Muscle of back (tissue), 11 donors: ENCODE measurements around the gene SCEL. TPM values are rescaled to one million over a fixed set of nuclear protein-coding genes. Genes with fewer than 3 reads are reported as not detected.
A peak's percentile ranks its signal among the peaks of the same experiment; 100 is the strongest.
"Not testable (repeated sequence)": the region's sequence is repeated elsewhere in the genome, so short reads cannot be mapped to it uniquely, and the experiment has no call there.

Experiments
- DNase-seq, 3 donors: peaks; one replicate each; pipeline versions ENCODE4 v3.0.0 to v3.0.0-alpha.2; 2013
- polyA plus RNA-seq, 10 donors: library from polyadenylated mRNA; unstranded; fragments of 120-200 nt; gene quantifications; one replicate each; pipeline ENCODE4 v1.2.1, GENCODE V29; 2013; ENCODE audit not compliant: insufficient read length in 10 of 10

Gene SCEL
- polyA plus RNA-seq, 10 donors, result 0.08 to 9.9 (median 0.13) TPM; not detected in 3

DNA sequence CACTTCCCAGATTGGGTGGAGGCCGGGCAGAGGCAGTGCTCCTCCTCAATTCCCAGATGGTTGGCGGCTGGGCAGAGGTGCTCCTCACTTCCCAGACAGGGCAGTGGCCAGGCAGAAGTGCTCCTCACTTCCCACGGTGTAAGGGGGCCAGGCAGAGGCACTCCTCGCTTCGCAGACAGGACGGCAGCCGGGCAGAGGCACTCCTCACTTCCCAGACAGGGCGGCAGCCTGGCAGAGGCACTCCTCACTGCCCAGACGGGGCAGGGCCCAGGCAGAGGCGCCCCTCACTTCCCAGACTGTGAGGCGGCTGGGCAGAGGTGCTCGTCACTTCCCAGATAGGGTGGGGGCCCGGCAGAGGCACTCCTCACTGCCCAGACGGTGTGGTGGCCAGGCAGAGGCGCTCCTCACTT is 125.3 kb downstream of the SCEL start:
- DNase-seq, result no peak

GRCh38 chr13:77662301-77662700 is 126.8 kb downstream of the SCEL start:
- DNase-seq, result not testable (repeated sequence)

GRCh38 chr13:77662831-77663230 is 127.3 kb downstream of the SCEL start:
- DNase-seq, result not testable (repeated sequence)

GRCh38 chr13:77674852-77675251 is 139.3 kb downstream of the SCEL start:
- DNase-seq, result no peak

GRCh38 chr13:77678691-77679235 is 143.3 kb downstream of the SCEL start:
- peak in 1 of 3 donors; percentile 5 for DNase-seq

GRCh38 chr13:77687799-77688198 is 152.3 kb downstream of the SCEL start:
- DNase-seq, result no peak

GRCh38 chr13:77691871-77692270 is 156.4 kb downstream of the SCEL start:
- DNase-seq, result no peak

GRCh38 chr13:77692746-77693448 is 157.4 kb downstream of the SCEL start:
- DNase-seq, result no peak

DNA sequence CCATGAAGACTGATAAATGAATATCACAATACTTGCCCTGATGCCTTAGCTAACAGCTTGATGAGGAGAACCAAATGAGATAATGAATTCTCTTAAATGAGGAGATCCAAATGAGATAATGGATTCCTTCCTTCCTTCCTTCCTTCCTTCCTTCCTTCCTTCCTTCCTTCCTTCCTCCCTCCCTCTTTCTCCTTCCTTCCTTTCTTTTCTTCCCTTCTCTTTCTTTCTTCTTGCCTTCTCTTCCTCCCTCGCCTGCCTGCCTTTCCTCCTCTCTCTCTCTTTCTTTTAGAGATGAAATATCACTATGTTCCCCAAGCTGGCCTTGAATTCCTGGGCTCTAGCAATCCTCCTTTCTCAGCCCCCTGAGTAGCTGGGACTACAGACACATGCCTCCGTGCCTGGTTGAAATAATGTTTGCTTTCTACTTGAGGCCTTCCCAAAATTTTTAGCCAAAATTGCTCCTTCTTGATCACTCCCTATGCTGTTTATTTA is 158.0 kb downstream of the SCEL start:
- DNase-seq, result no peak

Other genes with a start within 250 kb of the SCEL start
- gene MYCBP2, start 208.6 kb upstream of the SCEL start, polyA plus RNA-seq, result 10 to 100 TPM; 41.6 to 56.7 (median 52.1) TPM
- 1 to 10 TPM; 3.9 to 7.6 (median 5.8) TPM for gene SLAIN1, start 162.0 kb downstream of the SCEL start, polyA plus RNA-seq